LNCaP clone FGC (cell line): ENCODE measurements around the gene CRABP1.
A peak's percentile ranks its signal among the peaks of the same experiment; 100 is the strongest.

Experiments used
- DNase-seq: peaks from one replicate; pipeline ENCODE4 v3.0.0-alpha.2; 2011; ENCODE audit warnings: low read depth
- H3K4me3 ChIP-seq: 2 replicates; pipeline ENCODE4 v1.5.1; 2011; ENCODE audit warnings: mild to moderate bottlenecking, low read depth, low read length, control low read depth
- TF ChIP-seq, protein P1 (sequence below): IDR thresholded peaks from 2 replicates; pipeline ENCODE4 v1.5.1; 2012; ENCODE audit warnings: mild to moderate bottlenecking; ENCODE audit not compliant: control insufficient read depth, insufficient read depth; ENCODE audit errors: extremely low read depth

Gene CRABP1

DNA sequence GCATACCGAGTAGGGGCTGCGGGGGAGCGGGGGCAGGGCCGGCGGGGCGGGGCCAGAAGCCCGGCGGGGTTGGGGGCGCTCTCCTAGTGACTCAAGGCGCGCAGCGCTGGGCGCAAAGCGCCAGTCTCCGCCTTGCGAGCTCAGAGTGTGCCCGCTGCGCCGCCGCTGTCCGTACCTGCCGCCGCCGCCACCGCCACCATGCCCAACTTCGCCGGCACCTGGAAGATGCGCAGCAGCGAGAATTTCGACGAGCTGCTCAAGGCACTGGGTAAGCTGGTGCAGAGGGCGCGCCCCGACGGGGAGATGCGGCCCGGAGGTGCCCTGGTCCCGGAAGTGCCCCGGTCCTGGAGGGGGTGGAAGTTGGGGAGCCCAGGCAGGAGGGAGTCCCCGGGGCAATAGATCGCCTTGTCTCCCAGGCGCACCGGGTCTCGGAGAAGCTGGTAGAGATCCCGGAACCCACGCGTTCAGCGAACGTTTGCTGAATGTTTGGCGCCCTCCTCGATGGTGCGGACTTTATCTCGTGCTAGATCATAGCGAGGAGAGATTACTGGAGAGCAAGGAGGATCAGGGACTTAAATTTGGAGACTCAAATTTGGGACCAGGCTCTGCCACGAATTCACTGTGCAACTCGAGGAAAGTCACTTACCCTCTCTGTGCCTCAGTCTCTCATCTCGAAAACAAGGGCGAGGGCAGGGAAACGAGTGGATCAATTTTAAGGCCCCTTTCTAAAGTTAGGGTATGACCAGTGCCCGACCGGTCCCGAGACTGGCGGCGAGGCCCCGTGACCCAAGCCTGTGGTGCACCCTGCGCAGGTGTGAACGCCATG, at the start of gene CRABP1:
Gene CRABP1 (plus strand): TSS at position 123 of the 826 bp plus-strand sequence. CDS start 76 bp downstream, at position 199.
- TF ChIP-seq, protein P1, sequence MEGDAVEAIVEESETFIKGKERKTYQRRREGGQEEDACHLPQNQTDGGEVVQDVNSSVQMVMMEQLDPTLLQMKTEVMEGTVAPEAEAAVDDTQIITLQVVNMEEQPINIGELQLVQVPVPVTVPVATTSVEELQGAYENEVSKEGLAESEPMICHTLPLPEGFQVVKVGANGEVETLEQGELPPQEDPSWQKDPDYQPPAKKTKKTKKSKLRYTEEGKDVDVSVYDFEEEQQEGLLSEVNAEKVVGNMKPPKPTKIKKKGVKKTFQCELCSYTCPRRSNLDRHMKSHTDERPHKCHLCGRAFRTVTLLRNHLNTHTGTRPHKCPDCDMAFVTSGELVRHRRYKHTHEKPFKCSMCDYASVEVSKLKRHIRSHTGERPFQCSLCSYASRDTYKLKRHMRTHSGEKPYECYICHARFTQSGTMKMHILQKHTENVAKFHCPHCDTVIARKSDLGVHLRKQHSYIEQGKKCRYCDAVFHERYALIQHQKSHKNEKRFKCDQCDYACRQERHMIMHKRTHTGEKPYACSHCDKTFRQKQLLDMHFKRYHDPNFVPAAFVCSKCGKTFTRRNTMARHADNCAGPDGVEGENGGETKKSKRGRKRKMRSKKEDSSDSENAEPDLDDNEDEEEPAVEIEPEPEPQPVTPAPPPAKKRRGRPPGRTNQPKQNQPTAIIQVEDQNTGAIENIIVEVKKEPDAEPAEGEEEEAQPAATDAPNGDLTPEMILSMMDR = no peak
- no peak within 1 kb of the TSS for H3K4me3 ChIP-seq
- no peak for DNase-seq

DNA sequence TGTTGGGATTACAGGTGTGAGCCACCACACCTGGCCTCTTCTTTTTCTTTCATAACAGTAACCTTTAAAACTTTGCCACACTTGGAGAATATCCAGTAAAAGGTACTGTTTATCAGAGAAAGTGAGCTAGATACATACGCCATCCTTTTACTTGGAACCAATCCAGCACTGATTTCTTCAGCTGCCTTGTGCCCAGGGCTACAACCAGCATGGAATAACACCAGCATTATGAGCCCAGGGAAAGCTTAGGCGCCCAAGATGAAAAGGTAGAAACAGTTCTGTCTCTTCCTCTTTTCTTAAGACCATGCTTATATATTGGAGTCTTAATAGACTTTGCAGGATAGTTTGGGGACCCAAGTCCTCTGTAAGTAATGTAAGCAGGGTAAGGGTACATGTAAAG, 49.1 kb upstream of the CRABP1 start:
- TF ChIP-seq, protein P1 = no peak
- H3K4me3 ChIP-seq = no peak overlapping the region
- no peak for DNase-seq

DNA sequence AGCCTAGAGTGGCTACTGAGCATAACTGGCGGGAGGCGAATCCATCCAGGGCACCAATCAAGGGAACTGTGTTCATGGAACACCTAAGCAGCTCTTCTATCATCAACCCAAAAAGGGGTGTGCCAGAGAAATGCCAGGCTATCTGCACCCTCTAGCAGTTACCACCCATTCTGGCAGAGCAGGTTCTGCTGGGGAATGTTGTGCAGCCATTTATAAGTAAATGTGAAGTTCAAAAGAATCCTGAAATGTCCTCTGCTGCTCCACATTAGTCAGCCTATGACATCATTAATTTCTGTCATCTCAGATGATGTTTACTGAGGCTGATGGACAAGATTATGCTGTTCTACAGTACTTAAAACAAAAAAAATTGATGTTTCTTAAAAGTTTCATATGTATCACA, 48.5 kb upstream of the CRABP1 start:
- H3K4me3 ChIP-seq = peak overlapping the region; percentile 29; the same call in 1 of the 2 replicates
- TF ChIP-seq, protein P1 = no peak
- DNase-seq = peak; percentile 86

DNA sequence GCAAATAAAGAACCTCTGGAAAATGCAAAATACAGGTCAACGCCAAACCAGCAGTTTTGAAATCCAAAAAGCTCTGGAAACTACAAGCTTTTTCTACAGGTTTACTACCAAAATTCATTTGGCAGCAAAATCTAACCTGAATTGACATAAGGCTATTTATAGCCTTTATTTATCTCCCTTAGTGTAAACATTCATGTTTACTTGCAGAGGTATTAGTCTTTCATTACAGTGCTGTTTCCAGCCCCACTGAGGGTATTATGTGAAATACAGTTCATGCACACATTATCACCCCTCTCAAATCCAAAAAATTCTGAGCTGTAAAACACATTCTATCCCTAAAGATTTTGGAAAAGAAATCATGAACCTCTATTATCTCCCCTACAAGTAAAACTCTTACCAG, 47.9 kb upstream of the CRABP1 start:
- no peak for DNase-seq
- peak overlapping the region; percentile 29 for H3K4me3 ChIP-seq
- TF ChIP-seq, protein P1 = no peak

DNA sequence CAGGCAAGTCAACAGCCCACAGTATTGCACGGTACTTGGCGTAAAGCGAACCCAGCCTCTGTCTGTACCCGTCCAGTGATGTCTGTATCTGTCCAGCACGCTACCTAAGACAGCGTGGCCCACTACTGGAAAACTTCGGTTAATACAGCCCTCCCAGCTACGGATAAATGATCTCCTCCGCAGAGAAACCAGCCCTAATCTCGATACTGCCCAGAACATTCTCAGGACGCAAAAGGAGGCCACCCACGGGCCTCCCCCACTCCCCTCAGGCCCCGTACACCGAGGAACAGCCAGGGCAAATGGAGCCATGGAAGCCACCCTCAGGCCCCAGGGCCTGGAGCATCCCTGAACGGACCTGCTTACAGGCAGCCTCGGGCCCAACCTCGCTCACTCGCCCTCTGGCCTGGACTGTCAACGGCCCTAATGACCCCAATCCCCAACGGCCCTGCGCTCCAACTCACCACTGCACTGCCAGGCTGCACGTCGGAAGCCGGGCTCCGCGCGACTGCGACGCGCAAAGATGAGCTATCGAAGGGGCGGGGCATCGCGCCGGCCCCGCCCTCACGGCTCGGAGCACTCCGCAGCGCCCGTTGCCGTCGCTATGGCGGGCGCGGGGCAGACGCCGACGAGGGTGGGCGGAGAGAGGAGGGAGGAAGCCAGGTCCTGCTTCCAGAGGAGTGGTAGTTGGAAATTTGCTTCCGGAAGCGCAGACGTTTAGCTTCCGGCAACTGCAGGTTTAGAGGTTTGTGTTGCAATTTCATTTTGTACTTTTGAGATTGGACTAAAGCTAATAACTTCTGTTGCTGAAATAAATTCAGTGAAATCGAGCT, 40.8 kb upstream of the CRABP1 start, which contains the start of gene SKIC8:
Gene SKIC8 (minus strand): TSS at position 509 of the 830 bp plus-strand sequence. CDS start 3,923 bp downstream, outside the sequence.
- H3K4me3 ChIP-seq = peak within 1 kb of the TSS; percentile 99
- TF ChIP-seq, protein P1 = peak; percentile 24; the same call in 1 of the 2 replicates
- DNase-seq = peak; percentile 86

DNA sequence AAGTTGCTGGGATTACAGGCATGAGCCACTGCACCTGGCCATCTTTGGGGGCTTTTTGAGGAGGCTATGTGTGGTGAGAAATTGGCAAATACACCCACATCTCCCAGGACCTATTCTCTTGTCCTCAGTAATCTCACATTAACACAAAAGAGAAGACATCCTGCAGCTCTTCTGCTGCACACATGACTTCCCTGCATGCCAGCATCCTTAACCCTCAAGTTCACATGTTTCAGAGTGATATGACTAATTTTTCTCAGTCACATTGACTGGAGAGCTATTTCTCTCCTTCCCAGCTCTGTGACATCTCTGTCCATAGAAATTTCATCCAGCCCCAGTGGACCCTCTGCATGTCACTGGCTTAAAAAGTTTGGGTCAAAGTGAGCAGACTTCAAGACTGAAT, 38.8 kb upstream of the CRABP1 start:
- no peak for DNase-seq
- TF ChIP-seq, protein P1 = no peak

More for the DNA sequence above, 38.8 kb upstream of the CRABP1 start:
- H3K4me3 ChIP-seq = no peak overlapping the region
